G401 (cell line): ENCODE results near the gene ROPN1L. TPM values are rescaled to one million over a fixed set of nuclear protein-coding genes. Genes with fewer than 3 reads are reported as not detected.
A peak's percentile ranks its signal among the peaks of the same experiment; 100 is the strongest.
"Not testable (repeated sequence)": the region's sequence is repeated elsewhere in the genome, so short reads cannot be mapped to it uniquely, and the experiment has no call there.

ENCODE experiments used
- DNase-seq: peaks from one replicate; pipeline ENCODE4 v3.0.0-alpha.2; 2015; ENCODE audit warnings: low spot score
- in situ Hi-C: cut with HindIII; loops from 2 replicates; pipeline ENCODE4 v1.10.0; 2016; ENCODE audit warnings: low sequenced_read_pairs, mixed read lengths
- total RNA-seq: library from RNA; depleted of rRNA; stranded (reverse); fragments of >200 nt; shearing (Covaris generic); gene quantifications from 2 replicates; pipeline ENCODE4 v1.2.3, GENCODE V29; 2014; rRNA removed

The ROPN1L gene
- total RNA-seq, result 4.0 TPM in 1 of 2 replicates, not detected in the other

DNA sequence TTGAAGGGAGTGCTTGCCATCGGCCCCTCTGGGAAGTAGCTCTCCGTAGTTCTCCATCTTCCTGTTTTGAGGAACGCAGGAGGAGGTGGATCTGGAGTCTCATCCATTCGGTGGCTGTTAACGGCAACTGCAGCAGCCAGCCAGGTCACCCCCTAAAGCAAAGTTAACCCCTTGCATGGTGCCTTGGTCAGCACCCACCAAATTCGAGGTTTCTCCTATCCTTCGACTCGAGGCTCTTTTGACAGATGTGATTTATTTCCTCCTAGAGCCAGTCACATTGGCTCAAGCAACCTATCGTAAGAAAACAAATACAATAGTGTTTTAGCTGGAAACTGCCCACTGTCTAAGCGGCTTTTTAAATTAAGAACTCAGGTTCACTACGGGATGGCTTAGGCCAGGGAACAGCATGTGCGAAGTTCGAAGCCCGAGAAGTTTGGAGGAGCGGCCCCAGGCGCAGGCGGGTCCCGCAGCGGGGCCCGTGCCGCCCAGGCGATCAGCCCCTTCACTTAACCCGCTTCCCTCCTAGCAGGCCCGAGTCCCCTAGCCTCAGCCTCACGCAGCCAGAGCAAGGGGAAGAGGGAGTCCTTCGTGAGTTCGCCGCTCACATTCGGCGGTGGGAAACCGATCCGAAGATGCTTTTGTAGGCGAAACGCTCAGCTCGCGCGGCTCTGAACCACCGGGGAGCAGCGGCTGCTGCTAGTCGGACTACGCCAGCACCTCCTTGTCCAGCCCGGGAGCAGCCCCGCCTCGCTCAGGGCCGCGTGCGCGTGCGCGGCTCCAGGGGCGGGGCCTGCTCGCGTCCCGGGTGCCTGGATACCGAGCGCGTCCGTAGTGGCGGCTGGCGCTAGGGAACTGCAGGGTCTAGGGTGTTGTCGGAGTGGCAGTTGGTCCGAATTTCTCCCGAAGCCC is at the start of gene ROPN1L:
TSS of gene ROPN1L (plus strand) at position 797 of the 909 bp plus-strand sequence. CDS start 289 bp downstream, outside the sequence.
- DNase-seq, result peak; percentile 89
- in situ Hi-C loops, result no loop called here

DNA sequence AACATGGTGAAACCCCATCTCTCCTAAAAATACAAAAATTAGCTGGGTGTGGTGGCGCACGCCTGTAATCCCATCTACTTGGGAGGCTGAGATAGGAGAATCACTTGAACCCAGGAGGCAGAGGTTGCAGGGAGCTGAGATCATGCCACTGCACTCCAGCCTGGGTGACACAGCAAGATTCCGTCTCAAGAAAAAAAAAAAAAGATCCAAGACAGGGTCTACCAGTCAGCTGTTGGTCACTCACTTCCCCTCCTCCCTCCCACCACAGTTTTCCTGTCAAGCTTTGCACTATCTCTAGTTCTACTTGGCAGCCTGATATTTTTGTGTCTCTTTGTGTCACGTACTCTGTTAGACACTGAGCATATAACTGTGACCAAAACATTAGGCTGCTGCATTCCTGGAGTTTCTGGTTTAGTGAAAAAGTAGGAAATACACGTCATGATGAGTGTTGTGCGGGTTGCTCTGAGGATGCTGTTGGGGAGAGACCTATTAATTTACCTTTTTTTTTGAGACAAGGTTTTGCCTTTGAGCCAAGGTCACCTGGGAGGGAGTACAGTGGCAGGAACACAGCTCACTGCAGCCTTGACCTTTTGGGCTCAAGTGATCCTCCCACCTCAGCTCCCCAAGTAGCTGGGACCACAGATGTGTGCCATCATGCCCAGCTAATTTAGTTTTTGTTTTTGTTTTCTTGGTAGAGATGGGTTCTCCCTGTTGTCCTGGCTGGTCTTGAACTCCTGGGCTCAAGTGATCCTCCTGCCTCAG is 48.9 kb upstream of the ROPN1L start:
- in situ Hi-C loops, DNase-seq: not testable (repeated sequence)

DNA sequence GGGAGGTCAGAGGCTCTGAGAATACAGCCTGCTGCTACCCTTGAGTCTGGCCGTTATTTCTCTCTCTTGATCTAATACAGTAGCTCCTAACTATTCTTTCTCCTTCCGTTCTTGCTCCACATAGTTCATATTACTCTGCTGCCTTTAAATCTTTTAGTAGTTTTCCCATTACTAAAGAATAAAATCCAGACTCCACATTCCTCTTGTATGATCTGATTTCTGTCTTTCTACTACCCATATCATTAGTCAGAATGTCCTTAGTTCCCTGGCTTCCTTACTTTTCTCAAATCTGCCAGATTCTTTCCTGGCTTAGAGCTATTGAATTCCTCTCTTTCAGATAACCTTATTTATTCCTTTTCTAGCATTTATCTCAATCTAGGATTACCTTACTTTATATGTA is 48.2 kb upstream of the ROPN1L start:
- in situ Hi-C loops, result no loop called here
- DNase-seq, result no peak

DNA sequence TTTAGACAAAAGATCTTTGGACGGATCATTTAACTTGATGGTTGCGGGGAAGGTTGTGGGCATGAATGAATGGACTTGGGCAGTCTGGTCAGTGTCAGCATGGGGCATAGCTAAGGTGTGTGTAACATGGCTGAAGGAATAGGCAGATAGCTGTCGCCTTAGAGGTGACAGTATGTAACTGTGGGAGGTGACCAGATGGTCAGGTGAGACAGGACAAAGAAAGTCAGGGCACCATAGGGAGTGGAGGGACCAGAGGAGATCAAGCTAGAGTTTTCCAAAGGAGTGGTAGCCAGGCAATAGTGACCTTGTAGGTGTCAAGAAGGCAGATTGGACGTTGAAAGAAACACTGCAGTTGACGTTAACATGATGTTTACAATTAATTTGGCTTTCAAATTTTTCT is 45.1 kb upstream of the ROPN1L start:
- in situ Hi-C loops, result no loop called here
- no peak for DNase-seq

DNA sequence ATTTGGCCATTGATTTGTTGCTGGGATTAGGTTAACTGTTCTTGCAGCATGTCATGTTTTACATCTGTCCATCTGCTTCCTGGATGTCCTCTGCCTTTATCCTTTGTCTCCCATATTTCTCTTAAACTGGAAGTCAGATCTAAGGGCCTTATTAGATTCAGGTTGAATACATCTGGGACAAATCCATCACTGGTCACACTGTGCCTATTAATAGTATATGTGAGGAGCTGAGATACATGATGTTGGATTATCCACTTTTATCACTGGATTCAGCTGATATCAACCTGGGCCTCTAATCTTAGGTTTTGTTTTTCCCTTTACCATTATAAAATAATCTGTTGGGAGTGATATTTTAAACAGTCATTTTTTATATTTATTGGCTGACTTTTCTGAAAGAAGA is 41.8 kb upstream of the ROPN1L start:
- DNase-seq, result no peak
- in situ Hi-C loops, result no loop called here

DNA sequence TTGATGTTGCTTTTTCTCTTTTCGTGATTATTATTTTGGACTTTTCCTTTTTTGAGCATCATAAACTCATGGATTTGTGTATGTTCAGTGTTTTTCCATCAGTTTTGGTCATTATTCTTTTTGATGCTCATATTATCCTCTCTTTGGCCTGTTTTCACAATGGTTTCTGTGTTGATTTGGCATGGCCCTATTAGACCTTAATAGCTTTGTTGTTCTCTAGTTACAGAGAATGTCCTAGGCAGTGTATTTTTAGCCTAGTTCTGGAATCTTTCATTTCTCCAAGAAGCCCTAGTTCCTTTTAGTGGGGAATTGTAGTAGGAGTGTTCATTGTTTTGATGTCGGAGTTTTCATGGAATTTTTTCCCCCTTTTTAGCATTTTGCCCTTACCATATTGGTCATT is 41.3 kb upstream of the ROPN1L start:
- no peak for DNase-seq
- in situ Hi-C loops, result no loop called here

DNA sequence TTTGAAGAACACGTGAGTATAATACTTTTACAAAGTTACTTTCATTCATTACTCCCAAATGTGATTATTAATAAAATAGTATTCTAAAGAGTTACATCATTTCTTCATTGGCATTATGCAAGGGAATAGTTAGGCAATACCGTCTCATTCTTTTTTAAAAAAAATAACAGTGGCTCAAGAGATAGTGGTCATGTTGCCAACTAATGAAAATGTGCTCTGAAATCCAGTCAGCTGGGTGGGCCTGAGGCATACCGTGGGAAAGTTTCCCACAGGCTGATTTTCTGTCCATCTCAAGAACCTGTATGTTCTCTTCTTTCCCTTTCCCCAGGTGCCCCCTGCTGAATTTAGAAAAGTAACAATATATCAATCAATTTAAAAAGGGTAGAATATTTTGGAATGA is 40.8 kb upstream of the ROPN1L start:
- DNase-seq, result no peak
- in situ Hi-C loops, result no loop called here

DNA sequence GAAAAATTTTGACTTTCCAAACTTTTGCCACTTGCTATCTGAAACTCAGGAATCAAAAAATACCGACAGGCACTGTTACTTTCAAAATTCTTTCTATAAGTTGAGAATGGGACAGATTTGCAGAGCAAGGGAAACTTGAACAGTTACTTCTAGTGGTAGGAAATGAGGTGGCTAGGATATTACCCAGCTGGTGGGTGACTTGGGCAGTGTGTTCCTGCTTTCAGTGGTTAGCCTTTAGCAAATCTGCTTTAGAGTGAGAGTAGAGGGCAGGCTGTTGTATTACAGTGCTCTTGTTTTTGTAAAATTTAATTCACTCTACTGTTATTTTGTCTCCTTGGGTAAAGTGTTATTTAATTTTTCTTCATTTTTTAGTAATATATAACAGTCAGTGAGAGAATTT is 40.2 kb upstream of the ROPN1L start:
- no peak for DNase-seq
- in situ Hi-C loops, result no loop called here

DNA sequence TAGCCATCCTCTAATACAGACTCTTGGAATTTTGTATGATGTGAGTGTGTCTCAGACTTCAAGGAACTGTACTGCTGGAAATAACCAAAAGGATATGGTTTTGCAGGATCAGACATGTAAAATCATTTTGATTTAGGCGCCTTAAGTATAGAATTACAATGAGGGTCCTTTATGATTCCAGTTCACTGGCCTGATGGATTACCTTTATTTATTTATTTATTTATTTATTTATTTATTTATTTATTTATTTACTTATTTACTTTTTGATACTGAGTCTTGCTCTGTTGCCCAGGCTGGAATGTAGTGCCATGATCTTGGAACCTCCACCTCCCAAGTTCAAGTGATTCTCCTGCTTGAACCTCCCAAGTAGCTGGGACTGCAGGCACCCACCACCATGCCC is 37.9 kb upstream of the ROPN1L start:
- in situ Hi-C loops, result no loop called here

DNA sequence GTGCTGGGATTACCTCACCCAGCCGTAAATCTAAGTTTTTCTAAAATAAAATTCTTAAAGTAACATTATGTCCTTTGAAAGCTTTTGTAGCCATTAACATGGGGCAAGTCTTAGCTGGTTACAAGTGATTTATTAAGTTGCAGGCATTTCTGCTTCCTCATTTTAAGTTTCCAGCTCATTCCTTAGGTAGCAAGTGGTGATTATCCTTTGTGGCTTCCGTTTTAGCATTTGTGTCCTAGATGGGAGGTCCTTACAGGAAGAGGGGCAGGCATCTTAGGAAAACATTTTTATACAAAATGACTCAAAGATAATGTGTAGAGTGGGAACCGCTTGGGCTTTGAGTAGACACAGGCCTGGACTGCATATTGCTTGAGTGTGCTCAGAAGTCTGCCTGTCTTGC is 35.0 kb upstream of the ROPN1L start:
- in situ Hi-C loops, result no loop called here
- no peak for DNase-seq

More for the DNA sequence above, 37.9 kb upstream of the ROPN1L start:
- no peak for DNase-seq

DNA sequence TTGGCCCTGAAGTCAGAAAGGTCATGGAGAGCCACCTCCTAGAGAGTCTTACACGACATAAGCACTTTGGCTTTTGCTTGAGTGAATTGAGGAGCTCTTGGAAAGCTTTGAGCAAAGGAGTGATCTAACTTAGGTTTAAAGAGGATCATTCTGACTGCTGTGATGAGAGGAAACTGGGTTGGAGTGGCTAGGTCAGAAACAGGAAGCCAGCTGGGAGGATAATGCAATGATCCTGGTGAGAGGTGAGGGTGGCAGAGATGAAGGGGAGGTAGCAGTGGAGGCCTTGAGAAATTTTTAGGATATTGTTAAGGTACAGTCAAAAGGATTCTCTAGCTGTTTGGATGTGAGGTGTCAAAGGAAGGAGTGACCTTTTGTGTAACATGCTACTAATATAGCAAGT is 32.2 kb upstream of the ROPN1L start:
- no peak for DNase-seq
- in situ Hi-C loops, result no loop called here

DNA sequence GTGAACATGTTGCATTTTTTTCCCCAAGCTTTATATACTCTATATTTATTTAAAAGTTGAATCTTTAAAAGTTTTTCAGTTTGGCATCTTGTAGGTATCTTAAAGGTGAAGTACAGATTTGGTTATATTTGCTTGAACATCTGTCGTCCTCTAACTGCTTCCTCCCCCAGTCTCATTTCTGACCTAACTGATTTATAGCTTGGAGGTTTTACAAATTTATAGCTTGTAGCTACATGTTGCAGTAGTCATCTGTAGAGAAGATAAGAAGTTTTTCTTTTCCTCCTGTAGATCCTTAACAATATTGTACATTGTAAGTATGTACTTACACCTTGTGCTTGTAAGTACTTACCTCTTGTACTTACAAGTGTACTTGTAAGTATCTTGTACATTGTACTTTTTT is 31.0 kb upstream of the ROPN1L start:
- in situ Hi-C loops, result no loop called here
- no peak for DNase-seq

DNA sequence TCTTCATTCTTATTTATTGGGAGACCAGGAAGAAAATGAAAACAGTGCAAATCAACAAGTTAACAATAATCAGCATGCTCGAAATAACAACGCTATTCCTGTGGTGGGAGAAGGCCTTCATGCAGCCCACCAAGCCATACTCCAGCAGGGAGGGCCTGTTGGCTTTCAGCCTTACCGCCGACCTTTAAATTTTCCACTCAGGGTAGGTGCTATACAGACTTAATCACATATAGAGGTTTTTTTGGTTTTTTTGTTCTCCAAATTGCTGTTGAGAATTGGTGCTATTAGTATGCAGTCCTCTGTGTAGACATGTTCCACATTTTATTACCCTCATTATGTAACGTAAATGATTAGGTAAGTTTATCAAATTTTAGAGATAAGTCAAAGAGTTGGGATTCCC is 30.3 kb upstream of the ROPN1L start:
- in situ Hi-C loops, result no loop called here
- DNase-seq, result no peak

DNA sequence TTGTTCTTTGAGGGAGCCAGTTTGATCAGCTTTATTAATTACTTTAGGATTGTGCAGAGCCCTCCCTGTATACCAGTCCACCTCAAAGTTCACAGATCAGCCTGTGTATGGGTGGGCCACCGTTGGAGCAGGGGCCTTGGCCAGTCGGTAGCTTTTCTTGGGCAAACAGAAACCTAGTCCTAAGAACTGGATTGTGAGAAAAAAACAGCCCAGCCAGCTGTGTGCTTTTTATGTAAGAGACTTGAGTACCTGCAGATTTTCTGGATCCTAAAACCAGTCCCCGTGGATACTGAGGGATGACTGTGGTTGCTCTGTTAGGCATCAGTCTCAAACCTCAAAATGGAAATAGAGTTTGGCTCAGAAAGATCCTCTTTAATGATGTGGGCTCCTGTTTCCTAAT is 24.8 kb upstream of the ROPN1L start:
- in situ Hi-C loops, result no loop called here
- DNase-seq, result no peak

DNA sequence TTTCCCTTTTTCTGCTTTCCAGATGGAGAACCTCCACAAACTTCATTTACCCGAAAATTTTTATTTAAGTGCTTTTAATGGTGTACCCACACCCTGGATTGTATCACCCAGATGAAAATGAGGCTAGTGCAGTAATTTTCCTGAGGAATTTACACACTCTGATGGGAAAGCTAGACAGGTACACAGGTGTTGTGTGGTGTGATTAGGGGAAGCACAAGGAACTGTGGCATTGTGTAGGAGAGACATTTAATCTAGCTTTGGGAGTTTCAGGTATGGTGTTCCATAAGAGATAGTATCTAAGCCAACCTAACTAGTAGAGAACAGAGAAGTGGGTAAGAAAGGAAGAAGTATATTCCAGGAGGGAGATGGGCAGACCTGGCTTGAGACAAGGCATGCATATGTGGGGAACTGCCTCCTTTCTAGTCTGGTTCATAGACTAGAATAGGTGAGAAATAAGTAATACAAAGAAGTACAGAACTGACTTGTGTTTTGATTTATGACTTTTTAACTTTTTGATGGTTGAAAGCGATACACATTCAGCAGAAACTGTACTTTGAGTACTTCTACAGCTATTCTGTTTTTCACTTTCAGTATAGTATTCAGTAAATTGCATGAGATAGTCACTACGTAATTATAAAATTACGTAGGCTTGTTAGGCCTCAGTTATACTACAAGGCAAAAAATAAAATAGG is 22.9 kb upstream of the ROPN1L start:
- no peak for DNase-seq
- in situ Hi-C loops, result no loop called here

DNA sequence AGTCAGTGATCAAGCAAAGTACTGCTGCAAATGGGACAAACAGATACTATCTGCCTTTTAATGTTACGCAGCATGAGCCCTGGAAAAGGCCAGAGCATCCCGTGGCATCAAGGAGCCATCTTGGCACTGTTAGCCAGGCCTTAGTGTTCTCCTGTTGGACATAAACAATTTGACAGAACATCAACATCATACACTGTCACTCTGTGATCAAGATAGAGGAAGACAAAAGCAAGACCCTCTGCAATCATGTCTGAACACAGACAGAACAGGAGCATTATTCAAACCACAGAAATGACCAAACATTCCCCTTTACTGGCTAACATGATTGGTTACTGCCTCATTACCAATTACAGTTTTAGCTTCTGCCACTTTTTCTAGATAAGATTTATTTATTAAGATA is 21.2 kb upstream of the ROPN1L start:
- in situ Hi-C loops, result no loop called here
- no peak for DNase-seq

DNA sequence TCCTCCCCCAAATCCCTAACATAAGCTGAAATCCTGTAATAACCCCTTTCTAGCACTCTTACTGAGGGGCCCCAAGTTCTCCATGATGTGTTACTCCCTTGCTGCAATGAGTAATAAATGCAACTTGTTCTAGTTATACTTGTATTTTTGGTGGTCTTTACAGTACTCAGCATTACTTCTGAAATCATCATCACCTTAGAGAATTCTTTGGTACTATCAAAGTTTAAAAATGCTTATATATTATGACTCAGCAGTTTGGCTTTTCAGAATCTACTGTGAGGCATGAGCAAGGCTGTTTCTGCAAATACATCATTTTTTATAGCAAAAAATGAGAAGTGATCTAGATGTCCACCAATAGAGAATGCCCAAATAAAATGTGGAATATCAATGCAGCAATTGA is 20.7 kb upstream of the ROPN1L start:
- no peak for DNase-seq
- in situ Hi-C loops, result no loop called here

DNA sequence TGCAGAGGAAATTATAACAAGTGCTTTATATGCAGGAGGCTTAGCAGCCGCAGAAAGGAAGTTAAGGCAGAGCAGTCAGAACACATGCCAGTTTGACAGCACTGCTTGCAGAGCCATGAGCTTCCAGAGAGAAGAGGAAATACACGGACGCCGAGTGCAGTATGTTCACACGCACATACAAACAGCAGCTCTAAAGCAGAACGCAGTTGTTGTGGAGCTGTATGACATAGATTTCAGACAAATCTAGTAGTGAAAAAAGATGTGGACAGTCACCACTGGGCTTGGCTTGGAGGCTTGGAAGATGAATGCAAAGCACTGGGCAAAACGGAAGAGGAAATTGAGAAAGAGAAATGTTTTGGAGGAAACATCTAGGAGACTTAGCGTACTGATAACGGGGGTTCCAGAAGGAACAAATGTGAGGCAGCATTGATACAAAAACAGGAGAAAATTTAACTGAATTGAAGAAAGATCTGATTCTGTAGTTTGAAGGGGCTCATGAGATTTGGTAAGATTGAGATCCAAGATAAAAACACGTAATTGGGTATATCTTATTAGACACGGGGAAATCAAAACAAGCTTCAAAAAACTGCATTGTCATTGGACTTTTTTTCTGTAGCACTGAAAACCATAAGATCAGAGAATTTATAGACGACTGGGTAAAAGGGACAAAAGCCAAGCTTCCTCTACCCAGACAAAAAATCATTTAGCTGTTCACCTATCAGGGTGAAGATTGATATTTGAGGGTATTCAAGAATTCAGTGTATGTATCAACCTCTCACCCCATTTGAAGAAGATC is 19.6 kb upstream of the ROPN1L start:
- DNase-seq, result no peak
- in situ Hi-C loops, result no loop called here

DNA sequence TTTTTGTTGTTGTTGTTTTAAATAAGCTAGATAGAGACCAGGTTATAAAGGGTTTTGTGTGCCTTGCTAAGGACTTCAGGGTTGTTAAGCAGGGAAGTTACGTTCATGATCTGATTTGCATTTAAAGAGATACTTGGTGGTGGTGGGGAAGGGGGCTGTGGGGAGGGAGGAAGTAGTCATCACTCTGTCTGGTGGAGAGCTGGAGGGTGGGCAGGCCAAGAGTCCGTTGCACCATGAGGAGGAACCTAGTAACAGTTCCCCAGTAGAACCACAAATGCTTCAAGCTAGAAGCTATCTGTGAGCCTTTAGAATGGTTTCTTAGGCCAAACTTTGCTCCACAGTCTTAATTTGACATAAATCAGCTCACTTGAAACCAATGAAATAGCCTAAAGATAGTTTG is 18.7 kb upstream of the ROPN1L start:
- in situ Hi-C loops, result no loop called here
- no peak for DNase-seq
